Tibial artery (tissue), 4 donors: Measurements from ENCODE around the gene PHOX2A.
"Not testable (repeated sequence)": the region's sequence is repeated elsewhere in the genome, so short reads cannot be mapped to it uniquely, and the experiment has no call there.

Experiments used
- DNase-seq, 2 donors: peaks; one replicate each; pipeline ENCODE4 v3.0.0-alpha.2; 2019
- H3K27ac ChIP-seq, 2 donors: fragments of 200-600 bp; sonication (generic) in 1 of 2; 1 replicate in 1 of 2; 2 replicates in 1 of 2; pipeline ENCODE4 v1.5.1; 2018 to 2019; ENCODE audit warnings: mild to moderate bottlenecking in 1 of 2
- H3K27me3 ChIP-seq, 2 donors: fragments of 200-600 bp; sonication (generic) in 1 of 2; one replicate each; pipeline versions ENCODE4 v1.5.1 to v1.6.0; 2016 to 2019
- H3K36me3 ChIP-seq, 3 donors: fragments of 200-600 bp; sonication (generic) in 2 of 3; one replicate each; pipeline ENCODE4 v1.5.1; 2016 to 2019; ENCODE audit warnings: mild to moderate bottlenecking in 2 of 3
- H3K4me1 ChIP-seq, 4 donors: fragments of 200-600 bp; sonication (generic) in 2 of 4; 1 replicate in 3 of 4; 2 replicates in 1 of 4; pipeline ENCODE4 v1.5.1; 2016 to 2019
- H3K4me3 ChIP-seq, 2 donors: fragments of 200-600 bp; sonication (generic) in 1 of 2; 1 replicate in 1 of 2; 2 replicates in 1 of 2; pipeline ENCODE4 v1.5.1; 2018 to 2019; ENCODE audit warnings: mild to moderate bottlenecking in 2 of 2
- H3K9me3 ChIP-seq, 3 donors: fragments of 200-600 bp; sonication (generic) in 1 of 3; one replicate each; pipeline ENCODE4 v1.5.1; 2016 to 2019
- intact Hi-C: fragments of 100-400 bp; cut with DNase I; formaldehyde crosslinking; loops from one replicate; pipeline ENCODE4 v1.15.0; 2023; ENCODE audit warnings: low total_unique reads
- TF ChIP-seq, protein P1 (sequence below), 2 experiments: fragments of 200-600 bp in 1 of 2; fragments of 450-650 bp in 1 of 2; IDR thresholded peaks; one replicate each; pipeline ENCODE4 v1.5.1; 2017 to 2019; ENCODE audit warnings: antibody characterized with exemption in 2 of 2, mild to moderate bottlenecking in 1 of 2, moderate library complexity in 1 of 2

Gene PHOX2A

DNA sequence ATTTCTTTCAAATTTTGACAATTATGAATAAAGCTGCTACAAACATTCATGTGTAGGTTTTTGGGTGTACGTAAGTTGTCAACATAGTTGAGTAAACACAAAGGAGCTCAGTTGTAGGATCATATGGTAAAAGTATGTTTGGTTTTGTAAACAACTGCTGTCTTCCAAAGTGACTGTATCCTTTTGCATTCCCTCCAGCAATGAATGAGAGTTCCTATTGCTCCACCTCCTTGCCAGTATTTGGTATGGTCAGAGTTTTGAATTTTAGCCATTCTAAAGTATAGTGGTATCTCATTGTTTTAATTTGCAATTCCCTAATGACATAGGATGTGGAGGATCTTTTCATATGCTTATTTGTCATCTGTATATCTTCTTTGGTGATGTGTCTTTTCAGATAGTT, 28.0 kb upstream of the PHOX2A start:
- TF ChIP-seq, protein P1, sequence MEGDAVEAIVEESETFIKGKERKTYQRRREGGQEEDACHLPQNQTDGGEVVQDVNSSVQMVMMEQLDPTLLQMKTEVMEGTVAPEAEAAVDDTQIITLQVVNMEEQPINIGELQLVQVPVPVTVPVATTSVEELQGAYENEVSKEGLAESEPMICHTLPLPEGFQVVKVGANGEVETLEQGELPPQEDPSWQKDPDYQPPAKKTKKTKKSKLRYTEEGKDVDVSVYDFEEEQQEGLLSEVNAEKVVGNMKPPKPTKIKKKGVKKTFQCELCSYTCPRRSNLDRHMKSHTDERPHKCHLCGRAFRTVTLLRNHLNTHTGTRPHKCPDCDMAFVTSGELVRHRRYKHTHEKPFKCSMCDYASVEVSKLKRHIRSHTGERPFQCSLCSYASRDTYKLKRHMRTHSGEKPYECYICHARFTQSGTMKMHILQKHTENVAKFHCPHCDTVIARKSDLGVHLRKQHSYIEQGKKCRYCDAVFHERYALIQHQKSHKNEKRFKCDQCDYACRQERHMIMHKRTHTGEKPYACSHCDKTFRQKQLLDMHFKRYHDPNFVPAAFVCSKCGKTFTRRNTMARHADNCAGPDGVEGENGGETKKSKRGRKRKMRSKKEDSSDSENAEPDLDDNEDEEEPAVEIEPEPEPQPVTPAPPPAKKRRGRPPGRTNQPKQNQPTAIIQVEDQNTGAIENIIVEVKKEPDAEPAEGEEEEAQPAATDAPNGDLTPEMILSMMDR (IDR thresholded peaks at IDR 0.05): no peak
- Histone ChIP-seq H3K4me1 (no peaks in the 10 kb centered on the region), H3K36me3 (no peaks in the 10 kb centered on the region), H3K27ac (no peak overlapping the region), H3K9me3 (no peaks in the 10 kb centered on the region), H3K27me3 (peaks cover 0 to 15% of the 10 kb centered on the region in 2 donors), H3K4me3 (no peak overlapping the region)
- intact Hi-C loops: no loop called here
- no peak for DNase-seq

DNA sequence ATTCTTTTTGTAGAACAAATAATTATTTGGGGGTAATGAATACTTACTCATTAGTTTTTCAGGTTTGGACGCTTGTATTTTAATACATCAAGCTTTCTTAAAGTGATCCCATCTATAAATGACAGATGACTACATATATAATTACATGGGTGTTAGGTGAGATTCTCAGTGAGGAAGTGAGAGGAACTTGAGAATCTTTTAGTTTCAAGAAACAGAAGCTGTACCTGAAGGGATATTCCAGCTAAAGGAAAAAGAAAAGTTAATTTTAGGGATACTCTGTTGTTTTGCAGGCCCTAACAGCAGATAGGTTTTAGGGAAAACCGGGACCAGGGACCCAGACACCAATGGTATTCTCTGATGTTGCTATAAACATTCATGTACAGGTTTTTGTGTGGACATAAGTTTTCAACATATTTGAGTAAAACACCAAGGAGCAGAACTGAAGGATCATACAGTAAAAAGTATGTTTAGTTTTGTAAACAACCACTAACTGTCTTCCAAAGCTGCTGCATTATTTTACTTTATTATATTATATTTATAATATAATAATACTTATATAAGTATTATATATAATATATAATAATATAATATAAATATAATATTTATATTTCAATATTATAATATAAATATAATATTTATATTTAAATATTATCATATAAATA, 24.1 kb upstream of the PHOX2A start:
- no peak overlapping the region for H3K27ac ChIP-seq
- peaks cover 0 to 20% of the 10 kb centered on the region in 2 donors for H3K27me3 ChIP-seq
- TF ChIP-seq, protein P1 (IDR thresholded peaks at IDR 0.05): no peak
- intact Hi-C loops: no loop called here
- no peak overlapping the region for H3K4me3 ChIP-seq
- no peaks in the 10 kb centered on the region for H3K9me3 ChIP-seq
- DNase-seq: no peak
- H3K36me3 ChIP-seq: no peaks in the 10 kb centered on the region
- peaks cover 0 to 8% (median 0%) of the 10 kb centered on the region in 4 donors for H3K4me1 ChIP-seq

DNA sequence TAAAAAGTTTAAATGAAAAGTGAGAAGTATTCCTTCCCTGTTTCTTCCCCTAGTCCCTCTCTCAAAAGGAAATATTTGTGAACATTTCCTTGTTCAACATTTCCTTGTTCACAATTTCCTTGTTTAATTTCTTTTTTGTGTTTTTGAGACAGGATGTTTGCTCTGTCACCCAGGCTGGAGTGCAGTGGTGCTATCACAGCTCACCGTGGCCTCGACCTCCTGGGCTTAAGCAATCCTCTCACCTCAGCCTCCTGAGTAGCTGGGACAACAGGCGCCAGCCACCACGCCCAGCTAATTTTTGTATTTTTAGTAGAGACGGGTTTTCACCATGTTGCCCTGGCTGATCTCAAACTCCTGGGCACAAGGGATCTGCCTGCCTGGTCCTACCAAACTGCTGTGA, 23.0 kb upstream of the PHOX2A start:
- H3K36me3 ChIP-seq, DNase-seq, H3K27ac ChIP-seq, intact Hi-C loops, H3K4me1 ChIP-seq, H3K4me3 ChIP-seq, H3K9me3 ChIP-seq: not testable (repeated sequence)
- H3K27me3 ChIP-seq: peaks cover 0 to 26% of the 10 kb centered on the region in 2 donors

DNA sequence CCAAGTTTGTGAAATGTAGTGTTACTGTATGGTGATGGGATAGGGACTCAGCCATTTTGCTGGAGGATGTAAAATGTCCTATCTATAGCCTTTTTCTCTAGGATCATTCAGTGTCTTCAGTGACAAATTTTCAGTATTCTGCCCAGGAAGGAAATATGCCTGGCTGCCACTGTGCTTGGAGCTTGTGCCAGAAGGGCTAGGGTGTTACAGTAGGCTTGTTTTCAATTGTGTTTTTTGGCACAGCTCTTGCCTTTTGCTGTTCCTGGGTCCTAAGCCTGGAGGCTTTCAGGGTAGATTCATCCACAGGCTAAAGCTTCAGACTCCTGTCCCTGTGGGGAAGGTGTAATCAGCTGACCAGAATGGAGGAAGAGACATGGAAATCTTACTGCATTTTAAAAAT, 22.0 kb upstream of the PHOX2A start:
- intact Hi-C loops: no loop called here
- no peak overlapping the region for H3K27ac ChIP-seq

DNA sequence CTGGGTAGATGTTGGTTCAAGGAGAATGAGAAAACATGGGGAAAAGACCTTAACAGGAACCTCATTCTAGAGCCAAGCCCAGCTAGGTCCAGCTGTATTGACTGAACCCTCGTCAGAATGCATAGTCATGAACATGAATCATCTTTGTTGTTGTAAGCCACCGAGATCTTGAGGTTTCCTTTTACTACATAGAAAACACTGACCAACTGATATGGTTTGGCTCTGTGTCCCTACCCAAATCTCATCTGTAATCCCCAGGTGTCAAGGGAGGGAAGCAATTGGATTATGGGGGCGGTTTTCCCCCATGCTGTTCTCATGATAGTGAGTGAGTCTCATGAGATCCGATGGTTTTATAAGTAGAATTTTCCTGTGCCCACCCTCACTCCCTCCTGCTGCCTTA, 19.4 kb upstream of the PHOX2A start:
- DNase-seq: no peak
- H3K4me1 ChIP-seq: peaks cover 0 to 8% (median 0%) of the 10 kb centered on the region in 4 donors
- no peak overlapping the region for H3K27ac ChIP-seq
- H3K9me3 ChIP-seq: no peaks in the 10 kb centered on the region
- no peak overlapping the region for H3K4me3 ChIP-seq
- intact Hi-C loops: no loop called here
- TF ChIP-seq, protein P1 (IDR thresholded peaks at IDR 0.05): no peak
- H3K36me3 ChIP-seq: no peaks in the 10 kb centered on the region
- H3K27me3 ChIP-seq: peaks cover 0 to 20% of the 10 kb centered on the region in 2 donors

More for the DNA sequence above, 22.0 kb upstream of the PHOX2A start:
- no peak for DNase-seq
- Histone ChIP-seq H3K4me1 (peaks cover 0 to 8% (median 0%) of the 10 kb centered on the region in 4 donors), H3K9me3 (no peaks in the 10 kb centered on the region), H3K36me3 (no peaks in the 10 kb centered on the region), H3K4me3 (no peak overlapping the region), H3K27me3 (peaks cover 0 to 32% of the 10 kb centered on the region in 2 donors)
- TF ChIP-seq, protein P1 (IDR thresholded peaks at IDR 0.05): no peak

DNA sequence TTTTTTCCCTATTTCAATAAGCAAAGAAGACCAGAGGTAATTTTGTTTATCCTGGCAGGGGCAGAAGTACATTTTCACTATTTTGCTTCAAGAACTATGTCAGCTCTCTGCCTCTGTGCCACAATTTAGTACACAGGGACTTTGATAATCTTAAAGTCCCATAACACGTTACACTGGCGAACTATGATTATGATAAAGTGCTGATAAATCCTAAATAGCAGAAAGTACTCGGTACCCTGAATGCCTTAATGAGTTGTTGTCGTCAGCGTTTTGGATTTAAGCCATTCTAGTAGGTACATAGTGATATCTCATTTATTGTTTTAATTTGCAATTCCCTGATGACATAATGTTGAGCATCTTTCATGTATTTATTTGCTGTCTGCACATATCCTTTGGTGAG, 16.6 kb upstream of the PHOX2A start:
- Histone ChIP-seq H3K27ac (no peak overlapping the region), H3K27me3 (peaks cover 0 to 20% of the 10 kb centered on the region in 2 donors), H3K4me1 (no peaks in the 10 kb centered on the region), H3K36me3 (no peaks in the 10 kb centered on the region), H3K9me3 (no peaks in the 10 kb centered on the region), H3K4me3 (no peak overlapping the region)
- TF ChIP-seq, protein P1 (IDR thresholded peaks at IDR 0.05): no peak
- no peak for DNase-seq
- intact Hi-C loops: no loop called here
